IMR-90 (cell line): Measurements from ENCODE around the gene CCL19. TPM values are rescaled to one million over a fixed set of nuclear protein-coding genes. Genes with fewer than 3 reads are reported as not detected.

Experiments
- ATAC-seq: fragments of 200-7000 bp; cut with Tn5 transposase; 2 replicates; pipeline ENCODE4 v1.9.1; 2020; ENCODE audit warnings: low read depth, mild to moderate bottlenecking, moderate library complexity
- BruUV-seq: library from RNA; stranded (reverse); fragments of 400-500 nt; replicated peaks from 2 replicates; lab custom pipeline; 2021; lab: Mats Ljungman, UMichigan
- CTCF ChIA-PET: fragments of 300-600 bp; formaldehyde crosslinking; extraction: SDS; loops from one replicate; lab custom pipeline; 2021; ENCODE audit warnings: antibody characterized with exemption; lab: Yijun Ruan, JAX
- POLR2A ChIA-PET: fragments of 300-600 bp; sonication (Branson Sonifier 250); formaldehyde crosslinking; loops from one replicate; lab custom pipeline; 2022; ENCODE audit warnings: antibody characterized with exemption; ENCODE audit not compliant: unreplicated experiment; lab: Charles Lee
- DNase-seq: peaks from one replicate; pipeline ENCODE4 v3.0.0; 2013
- H2AFZ ChIP-seq: replicated peaks from 2 replicates; pipeline ENCODE3; 2013; ENCODE audit warnings: low read length, mild to moderate bottlenecking; ENCODE audit not compliant: poor library complexity
- H2AK5ac ChIP-seq: 2 replicates; pipeline ENCODE4 v1.6.1; 2013; ENCODE audit warnings: low read depth, low read length, inconsistent platforms
- H2AK9ac ChIP-seq: replicated peaks from 2 replicates; pipeline ENCODE3; 2013; ENCODE audit warnings: mild to moderate bottlenecking, low read depth, low read length, moderate library complexity; ENCODE audit not compliant: poor library complexity
- H2BK120ac ChIP-seq: 2 replicates; pipeline ENCODE4 v1.6.1; 2013; ENCODE audit warnings: low read depth, low read length, inconsistent platforms
- H2BK15ac ChIP-seq: 3 replicates; pipeline ENCODE4 v1.6.1; 2013; ENCODE audit warnings: low read depth, low read length, inconsistent platforms
- H2BK20ac ChIP-seq: 2 replicates; pipeline ENCODE4 v1.6.1; 2013; ENCODE audit warnings: low read depth, mild to moderate bottlenecking, inconsistent platforms, low read length, moderate library complexity
- H2BK5ac ChIP-seq: 2 replicates; pipeline ENCODE4 v1.6.1; 2013; ENCODE audit warnings: mild to moderate bottlenecking, low read depth, low read length, inconsistent platforms; ENCODE audit not compliant: poor library complexity, severe bottlenecking
- H3K14ac ChIP-seq: replicated peaks from 2 replicates; pipeline ENCODE4 v1.6.1; 2013; ENCODE audit warnings: low read depth, low read length, inconsistent platforms
- H3K18ac ChIP-seq: 2 replicates; pipeline ENCODE4 v1.6.1; 2013; ENCODE audit warnings: low read depth, low read length, control low read depth
- H3K23ac ChIP-seq: 2 replicates; pipeline ENCODE4 v1.6.1; 2013; ENCODE audit warnings: low read depth, low read length, inconsistent platforms
- H3K27ac ChIP-seq: 2 replicates; pipeline ENCODE4 v1.5.1; 2013; ENCODE audit warnings: mild to moderate bottlenecking, control low read depth, low read length; ENCODE audit not compliant: insufficient read depth
- H3K27me3 ChIP-seq: 2 replicates; pipeline ENCODE4 v1.6.1; 2013; ENCODE audit warnings: low read length; ENCODE audit not compliant: control insufficient read depth, insufficient read depth
- H3K36me3 ChIP-seq: 2 replicates; pipeline ENCODE4 v1.6.1; 2013; ENCODE audit warnings: low read length, mixed read lengths; ENCODE audit not compliant: control insufficient read depth, insufficient read depth
- H3K4ac ChIP-seq: 2 replicates; pipeline ENCODE4 v1.6.1; 2013; ENCODE audit warnings: low read depth, low read length, inconsistent platforms
- H3K4me1 ChIP-seq: 2 replicates; pipeline ENCODE4 v1.6.1; 2013; ENCODE audit warnings: low read length, mixed read lengths; ENCODE audit not compliant: control insufficient read depth, insufficient read depth
- H3K4me2 ChIP-seq: 2 replicates; pipeline ENCODE4 v1.6.1; 2013; ENCODE audit warnings: low read depth, mild to moderate bottlenecking, control low read depth, low read length, moderate library complexity
- H3K4me3 ChIP-seq: 2 replicates; pipeline ENCODE4 v1.5.1; 2013; ENCODE audit warnings: low read depth, mild to moderate bottlenecking, control low read depth, low read length, moderate library complexity; ENCODE audit not compliant: insufficient read depth
- H3K56ac ChIP-seq: 2 replicates; pipeline ENCODE4 v1.6.1; 2013; ENCODE audit warnings: low read length, inconsistent platforms; ENCODE audit not compliant: insufficient read depth; ENCODE audit errors: extremely low read depth
- H3K79me1 ChIP-seq, 2 experiments: 2 replicates each; pipeline ENCODE4 v1.6.1; 2013; ENCODE audit warnings: low read length in 2 of 2, inconsistent platforms in 1 of 2, low read depth in 1 of 2
- H3K9ac ChIP-seq: 2 replicates; pipeline ENCODE4 v1.6.1; 2013; ENCODE audit warnings: low read depth, low read length, control low read depth
- H3K9me1 ChIP-seq: 2 replicates; pipeline ENCODE4 v1.6.1; 2013; ENCODE audit warnings: low read length, inconsistent platforms; ENCODE audit not compliant: insufficient read depth
- H3K9me3 ChIP-seq: 2 replicates; pipeline ENCODE4 v1.6.1; 2013; ENCODE audit warnings: low read length; ENCODE audit not compliant: control insufficient read depth, insufficient read depth
- H4K20me1 ChIP-seq: 2 replicates; pipeline ENCODE4 v1.6.1; 2013; ENCODE audit warnings: low read length, inconsistent platforms; ENCODE audit not compliant: insufficient read depth
- H4K5ac ChIP-seq: 2 replicates; pipeline ENCODE4 v1.6.1; 2013; ENCODE audit warnings: mild to moderate bottlenecking, low read depth, low read length, control low read depth
- H4K8ac ChIP-seq, 2 experiments: 2 replicates each; pipeline ENCODE4 v1.6.1; 2013; ENCODE audit warnings: low read depth in 2 of 2, low read length in 2 of 2, control low read depth in 1 of 2, inconsistent platforms in 1 of 2
- H4K91ac ChIP-seq: 2 replicates; pipeline ENCODE4 v1.6.1; 2013; ENCODE audit warnings: low read depth, low read length, inconsistent platforms; ENCODE audit not compliant: insufficient read depth
- BHLHE40 ChIP-seq: fragments of 150-350 bp; IDR thresholded peaks from 2 replicates; pipeline ENCODE4 v1.6.1; 2016; ENCODE audit warnings: mild to moderate bottlenecking, low read depth, low read length
- CEBPB ChIP-seq: IDR thresholded peaks from 2 replicates; pipeline ENCODE4 v1.6.1; 2012; ENCODE audit warnings: low read depth, low read length, improper control_type of control experiment
- CHD1 ChIP-seq: IDR thresholded peaks from 2 replicates; pipeline ENCODE4 v1.6.1; 2012; ENCODE audit warnings: low read depth, low read length, improper control_type of control experiment
- CTCF ChIP-seq: conservative IDR thresholded peaks from 2 replicates; pipeline ENCODE4 v1.5.1; 2012; ENCODE audit warnings: mild to moderate bottlenecking, low read depth, low read length, improper control_type of control experiment
- ELK1 ChIP-seq: fragments of 150-350 bp; IDR thresholded peaks from 2 replicates; pipeline ENCODE4 v1.6.1; 2016; ENCODE audit warnings: low read depth, mild to moderate bottlenecking, low read length, moderate library complexity, borderline replicate concordance
- FOS ChIP-seq: fragments of 150-350 bp; IDR thresholded peaks from 2 replicates; pipeline ENCODE4 v1.6.1; 2016; ENCODE audit warnings: low read depth, low read length
- MAFK ChIP-seq: IDR thresholded peaks from 2 replicates; pipeline ENCODE4 v1.6.1; 2012; ENCODE audit warnings: low read depth, low read length, improper control_type of control experiment
- MAZ ChIP-seq: IDR thresholded peaks from 2 replicates; pipeline ENCODE4 v1.6.1; 2012; ENCODE audit warnings: low read depth, mild to moderate bottlenecking, low read length, improper control_type of control experiment, moderate library complexity, borderline replicate concordance
- MXI1 ChIP-seq: IDR thresholded peaks from 2 replicates; pipeline ENCODE4 v1.6.1; 2012; ENCODE audit warnings: low read depth, mild to moderate bottlenecking, low read length, moderate library complexity, borderline replicate concordance
- NFE2L2 ChIP-seq: fragments of 150-350 bp; IDR thresholded peaks from 2 replicates; pipeline ENCODE4 v1.6.1; 2016; ENCODE audit warnings: low read depth, mild to moderate bottlenecking, low read length
- POLR2A ChIP-seq: IDR thresholded peaks from 2 replicates; pipeline ENCODE4 v1.6.1; 2012; ENCODE audit warnings: mild to moderate bottlenecking, low read depth, low read length
- RAD21 ChIP-seq: IDR thresholded peaks from 2 replicates; pipeline ENCODE4 v1.6.1; 2012; ENCODE audit warnings: low read length, improper control_type of control experiment
- RCOR1 ChIP-seq: IDR thresholded peaks from 2 replicates; pipeline ENCODE4 v1.6.1; 2012; ENCODE audit warnings: mild to moderate bottlenecking, low read length, improper control_type of control experiment; ENCODE audit not compliant: insufficient replicate concordance
- RFX5 ChIP-seq: IDR thresholded peaks from 2 replicates; pipeline ENCODE4 v1.8.0; 2012; ENCODE audit warnings: low read depth, mild to moderate bottlenecking, low read length, moderate library complexity
- SMC3 ChIP-seq: fragments of 150-350 bp; IDR thresholded peaks from 2 replicates; pipeline ENCODE4 v1.6.1; 2016; ENCODE audit warnings: low read depth, mild to moderate bottlenecking, antibody characterized with exemption, low read length, moderate library complexity
- USF2 ChIP-seq: fragments of 150-350 bp; IDR thresholded peaks from 2 replicates; pipeline ENCODE4 v1.6.1; 2017; ENCODE audit warnings: mild to moderate bottlenecking, antibody characterized with exemption, low read length, low read depth
- WGBS, 2 experiments: methylation state at CpG; one replicate each; pipeline versions ENCODE4 v1.1.5 to v1.1.7; 2013; ENCODE audit warnings: missing lambda C conversion rate in 2 of 2; ENCODE audit not compliant: insufficient read length in 1 of 2; ENCODE audit errors: extremely low coverage in 2 of 2; 5-methylcytosine and 5-hydroxymethylcytosine counted together
- dilution Hi-C: fragments of 300-500 bp; cut with HindIII; formaldehyde crosslinking; loops from one replicate; pipeline ENCODE4 v1.14.3; 2018; ENCODE audit warnings: low sequenced_read_pairs; ENCODE audit not compliant: unreplicated experiment
- in situ Hi-C: fragments of 300-500 bp; cut with MboI; formaldehyde crosslinking; loops from 3 replicates; pipeline ENCODE4 v1.14.3; 2019; ENCODE audit warnings: low sequenced_read_pairs, inconsistent platforms, mixed read lengths
- intact Hi-C: fragments of 100-400 bp; cut with micrococcal nuclease; formaldehyde crosslinking; loops from 2 replicates; pipeline ENCODE4 v1.10.0; 2022
- polyA plus RNA-seq, 3 experiments: library from polyadenylated mRNA; depleted of rRNA; stranded (reverse); fragments of >200 nt; gene quantifications; 2 replicates each; pipeline ENCODE4 v1.2.3, GENCODE V29; 2012; ENCODE audit warnings: low replicate concordance in 1 of 3
- total RNA-seq: library from RNA; depleted of rRNA; stranded (reverse); fragments of >200 nt; gene quantifications from 2 replicates; pipeline ENCODE4 v1.2.3, GENCODE V29; 2012

The CCL19 gene
- total and polyA plus RNA-seq, 2 of the 4 experiments (the other 2 are of a cell fraction) = not detected

- no peak overlapping the region for H3K14ac ChIP-seq
- no peak overlapping the region for H4K8ac ChIP-seq
- intact Hi-C loops = no loop called here
- H2BK20ac ChIP-seq = no peak overlapping the region
- 80% methylated on average over 1 of the region's 5 CpGs; no CpG with 5 or more reads in 1 of the 2 experiments for WGBS, 2 experiments
- no peaks in the 10 kb centered on the region for H3K36me3 ChIP-seq
- H3K9ac ChIP-seq = no peak overlapping the region
- POLR2A ChIA-PET = no interaction called here
- H3K4me1 ChIP-seq = no peaks in the 10 kb centered on the region; the same call in 1 of the 2 replicates
- dilution Hi-C loops = no loop called here
- H3K79me1 ChIP-seq = no peaks in the 10 kb centered on the region; a peak in 1 of 4 replicates
- no peak overlapping the region for H2AK5ac ChIP-seq
- ATAC-seq = no peak
- H3K4me2 ChIP-seq = no peak overlapping the region
- H3K18ac ChIP-seq = no peak overlapping the region
- H3K23ac ChIP-seq = no peak overlapping the region; the same call in 1 of the 2 replicates
- H2BK5ac ChIP-seq = no peak overlapping the region
- no peak overlapping the region for H2BK120ac ChIP-seq
- H3K4ac ChIP-seq = no peak overlapping the region
- no peak overlapping the region for H2BK15ac ChIP-seq
- CTCF ChIA-PET = interaction anchor here (1.4 kb wide), 1 partner anchor 16 kb away, joined by 5 read pairs; no protein-coding TSS in a partner anchor
- no peaks in the 10 kb centered on the region for H3K9me3 ChIP-seq
- no peak for TF ChIP-seq NFE2L2
- TF ChIP-seq RFX5 = no peak
- TF ChIP-seq USF2 = no peak
- no peak for TF ChIP-seq CHD1
- no peak for TF ChIP-seq FOS
- no peak for TF ChIP-seq POLR2A
- TF ChIP-seq ELK1 = no peak
- TF ChIP-seq BHLHE40 = no peak
- TF ChIP-seq MAFK = no peak
- no peak for TF ChIP-seq MXI1
- TF ChIP-seq CTCF = no peak
- TF ChIP-seq CEBPB = no peak
- TF ChIP-seq RCOR1 = no peak
- no peak for TF ChIP-seq SMC3
- no peak for TF ChIP-seq MAZ
- TF ChIP-seq RAD21 = no peak
- no peak overlapping the region for H4K91ac ChIP-seq
- in situ Hi-C loops = no loop called here
- H3K4me3 ChIP-seq = no peak overlapping the region
- H3K27ac ChIP-seq = no peak overlapping the region
- no peaks in the 10 kb centered on the region for H3K27me3 ChIP-seq
- H3K9me1 ChIP-seq = peaks cover 11% of the 10 kb centered on the region; the same call in 1 of the 2 replicates
- no peaks in the 10 kb centered on the region; the same call in 1 of the 2 replicates for H4K20me1 ChIP-seq
- no peak overlapping the region for H2AFZ ChIP-seq
- H2AK9ac ChIP-seq = no peak overlapping the region
- no peak overlapping the region for H4K5ac ChIP-seq
- DNase-seq = no peak
- no peak overlapping the region for H3K56ac ChIP-seq
- no TSS peak for BruUV-seq
These were observed 4.8 kb downstream of the CCL19 start for GRCh38 chr9:34686231-34686630.
